Mucosa of gallbladder (tissue), 1 donor: Measurements from ENCODE around the gene EEPD1. TPM values are rescaled to one million over a fixed set of nuclear protein-coding genes. Genes with fewer than 3 reads are reported as not detected.

Experiments used
- DNase-seq: peaks from one replicate; pipeline ENCODE4 v3.0.0-alpha.2; 2020; ENCODE audit warnings: low spot score
- total RNA-seq: library from RNA; stranded (reverse); gene quantifications from one replicate; pipeline ENCODE4 v1.2.1, GENCODE V29; 2021
- donor health status: DM: no; HTN: no; CAD: no.

EEPD1 gene
- total RNA-seq, 1 donor from 2014 or later = 40.1 TPM

DNA sequence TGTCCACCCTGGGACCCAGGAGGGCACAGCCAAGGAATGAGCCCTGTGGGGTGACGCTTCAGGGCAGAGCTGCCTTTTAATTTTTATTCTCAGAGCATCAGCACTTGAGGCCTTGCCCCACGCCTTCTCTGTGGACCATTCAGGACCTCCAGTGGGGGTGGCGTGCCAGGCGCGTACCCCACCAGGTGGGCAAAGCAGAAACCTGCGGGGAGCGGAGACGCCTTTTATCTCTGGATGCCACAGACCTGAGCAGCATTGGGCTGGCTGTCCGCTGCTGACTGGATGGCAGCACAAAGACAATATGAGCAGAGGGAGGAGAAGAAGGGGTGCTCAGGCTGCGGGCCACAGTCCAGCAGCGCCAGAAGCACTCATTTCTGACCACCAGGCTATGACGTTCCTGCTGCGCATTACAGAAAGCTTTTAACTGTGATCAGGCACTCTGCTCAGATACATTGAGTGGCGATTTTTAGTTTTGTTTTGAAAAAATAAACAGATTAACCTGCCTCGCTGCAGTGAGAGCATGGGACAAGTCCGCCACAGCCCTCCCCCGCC, 146.2 kb downstream of the EEPD1 start:
- no peak for DNase-seq

DNA sequence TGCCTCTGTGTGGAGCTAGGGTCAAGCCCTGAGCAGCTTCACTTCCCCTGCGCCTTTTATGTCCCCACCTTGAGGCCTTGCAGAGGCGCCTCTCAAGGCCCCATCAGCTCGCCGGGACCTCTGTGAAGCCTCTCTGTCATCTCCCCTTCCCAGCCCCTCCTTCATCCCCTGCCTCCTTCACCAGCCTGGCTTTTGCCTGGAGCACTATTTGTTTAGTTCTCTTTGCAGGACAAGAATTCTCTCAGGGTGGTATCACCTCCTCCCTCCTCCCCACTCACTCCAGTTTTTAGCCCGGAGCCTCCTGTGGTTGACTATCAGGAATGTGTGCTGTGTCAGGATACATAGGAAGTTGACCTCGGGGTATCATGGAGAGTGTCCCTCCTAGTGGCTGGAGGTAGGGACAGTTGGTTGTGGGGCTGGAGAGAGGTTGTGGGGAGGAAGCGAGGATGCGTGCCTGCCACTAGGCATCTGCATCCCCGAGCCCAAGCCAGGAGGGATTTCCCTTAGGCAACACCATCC, 146.8 kb downstream of the EEPD1 start:
- DNase-seq = no peak

DNA sequence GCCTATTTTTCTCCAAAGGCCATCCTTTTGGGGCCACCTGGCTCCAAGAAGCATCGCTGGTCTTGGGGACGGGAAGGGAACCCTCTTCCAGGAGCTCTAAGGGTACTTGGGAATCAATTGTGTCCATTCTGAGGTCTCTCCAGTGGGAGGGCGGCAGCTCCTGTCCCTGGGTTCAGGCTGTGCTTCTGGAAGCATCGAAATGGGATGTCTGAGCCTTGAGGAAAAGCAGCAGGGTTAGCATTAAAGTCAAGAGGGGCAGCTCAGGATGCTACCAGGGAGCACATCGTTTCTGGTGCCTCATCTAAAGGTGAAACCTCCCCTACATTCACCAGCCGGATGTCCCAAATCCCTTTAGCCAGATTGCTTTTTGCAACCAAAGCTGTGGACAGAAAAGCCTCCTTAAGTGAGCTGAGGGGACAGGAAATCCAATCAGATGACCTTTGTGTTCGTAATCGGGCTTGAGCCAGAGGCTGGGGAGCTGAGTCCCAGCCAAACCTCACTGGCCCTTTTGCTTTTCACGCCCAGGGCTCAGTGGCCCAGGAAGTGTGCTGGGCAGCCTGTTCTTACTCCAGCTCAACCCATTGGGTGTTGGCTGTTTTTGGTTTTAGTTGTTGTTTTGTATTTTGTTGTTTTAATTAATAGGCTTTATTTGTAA, 147.8 kb downstream of the EEPD1 start:
- DNase-seq = no peak

DNA sequence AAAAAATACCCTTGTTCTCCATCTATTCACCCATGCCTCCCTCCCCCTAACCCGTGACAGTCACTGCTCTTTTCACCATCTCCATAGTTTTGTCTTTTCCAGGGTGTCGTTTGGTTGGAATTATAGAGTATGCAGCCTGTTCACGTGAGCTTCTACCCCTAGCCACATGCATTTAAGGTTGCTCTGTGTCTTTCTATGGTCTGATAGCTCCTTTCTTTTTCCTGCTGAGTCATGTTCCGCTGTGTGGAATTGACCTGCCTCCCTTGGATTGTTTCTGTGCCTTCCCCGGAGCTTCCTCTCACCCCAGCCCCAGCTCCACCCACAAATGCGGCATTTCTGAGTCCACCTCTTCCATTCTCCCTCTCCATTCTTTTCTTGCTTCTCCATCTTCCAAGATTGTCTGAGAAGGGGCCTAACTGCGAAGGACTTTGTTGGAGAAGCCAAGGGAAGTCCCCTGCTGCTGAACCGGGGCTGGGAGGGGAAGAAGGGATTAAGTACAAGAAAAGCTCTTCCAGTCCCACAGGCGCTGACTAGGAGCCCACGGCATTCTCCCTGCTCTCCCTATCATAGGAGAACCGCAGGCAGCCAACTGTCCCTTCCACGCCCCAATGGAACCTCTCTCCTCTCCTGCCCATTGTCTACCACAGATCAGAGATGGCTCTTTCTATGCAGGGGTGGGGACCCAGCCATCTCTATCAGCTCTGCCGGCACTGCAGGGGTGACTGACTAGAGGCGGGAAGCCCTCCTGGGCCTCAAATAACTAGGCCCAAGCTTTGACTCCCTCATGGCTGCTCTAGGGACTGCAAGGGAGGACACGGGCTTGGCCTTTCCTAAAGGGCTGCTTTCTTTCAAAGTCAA, 149.1 kb downstream of the EEPD1 start:
- no peak for DNase-seq

DNA sequence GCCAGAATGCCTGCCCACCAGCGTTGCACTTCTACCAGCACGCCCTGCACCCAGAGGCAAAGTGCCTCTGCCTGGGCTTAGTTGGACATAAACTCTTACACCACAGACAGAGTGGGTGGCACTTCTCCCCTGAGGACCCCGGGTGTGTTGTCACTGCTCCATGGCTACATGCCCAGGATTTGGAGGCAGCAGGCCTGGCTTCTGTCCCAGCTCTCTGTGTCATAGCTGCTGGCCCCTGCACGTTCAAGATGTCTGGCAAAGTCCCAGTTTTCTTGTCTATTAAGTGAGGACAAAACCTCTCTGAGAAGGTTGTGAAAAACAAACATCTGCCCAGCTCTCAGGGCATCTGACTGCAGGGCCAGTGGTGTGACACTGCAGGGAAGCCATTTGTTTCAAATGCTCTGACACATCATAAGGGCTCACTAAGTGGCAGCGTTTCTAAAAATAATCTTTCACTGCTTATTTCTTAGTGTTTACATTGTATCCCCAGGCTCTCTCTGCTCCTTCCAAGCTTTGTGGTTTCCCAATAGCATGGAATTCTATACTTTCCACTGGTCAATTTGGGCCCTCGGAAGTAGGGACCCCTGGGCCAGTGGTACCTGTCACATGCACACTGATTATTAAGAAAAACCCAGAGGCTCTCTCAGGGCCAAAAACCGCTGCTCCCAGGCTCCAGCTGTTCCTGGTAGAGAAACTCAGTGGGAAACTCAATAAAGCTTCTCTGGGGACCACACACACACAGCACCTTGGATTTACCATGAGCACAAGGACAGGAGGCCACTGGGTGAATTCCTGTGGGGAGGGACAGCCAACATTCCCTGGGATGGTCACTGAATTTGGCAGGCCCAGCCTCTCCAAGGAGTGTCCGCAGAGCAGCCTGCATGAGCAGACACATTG, 150.4 kb downstream of the EEPD1 start:
- DNase-seq = peak; percentile 83

DNA sequence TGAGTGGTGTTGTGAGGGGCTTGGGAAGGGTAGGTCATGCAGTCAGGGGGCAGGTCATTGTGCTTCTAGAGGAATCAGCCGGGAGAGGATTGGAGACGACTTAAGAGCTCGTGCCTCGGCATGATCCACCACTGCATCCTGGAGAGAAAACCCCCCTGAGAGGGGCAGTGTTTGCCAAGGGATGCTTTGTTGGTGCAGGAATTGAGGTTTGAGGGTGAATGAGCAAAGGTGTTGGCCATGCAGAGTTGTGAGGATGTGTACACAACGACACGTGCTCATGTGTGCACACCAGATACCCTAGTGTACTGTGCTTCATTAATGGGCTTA, 151.0 kb downstream of the EEPD1 start:
- no peak for DNase-seq

DNA sequence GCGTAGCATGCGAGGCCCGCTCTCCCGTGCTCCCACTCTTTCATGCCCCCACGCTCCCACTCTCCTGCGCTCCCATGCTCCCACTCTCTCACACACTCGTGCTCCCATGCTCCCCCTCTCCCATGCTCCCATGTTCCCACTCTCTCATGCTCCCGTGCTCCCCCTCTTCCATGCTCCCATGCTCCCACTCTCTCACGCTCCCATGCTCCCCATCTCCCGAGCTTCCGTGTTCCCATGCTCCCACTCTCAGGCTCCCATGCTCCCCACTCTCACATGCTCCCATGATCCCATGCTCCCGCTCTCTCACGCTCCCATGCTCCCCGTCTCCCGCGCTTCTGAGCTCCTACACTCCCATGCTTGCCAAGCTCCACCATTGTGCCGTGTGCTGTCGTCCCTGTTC, 152.2 kb downstream of the EEPD1 start:
- no peak for DNase-seq

DNA sequence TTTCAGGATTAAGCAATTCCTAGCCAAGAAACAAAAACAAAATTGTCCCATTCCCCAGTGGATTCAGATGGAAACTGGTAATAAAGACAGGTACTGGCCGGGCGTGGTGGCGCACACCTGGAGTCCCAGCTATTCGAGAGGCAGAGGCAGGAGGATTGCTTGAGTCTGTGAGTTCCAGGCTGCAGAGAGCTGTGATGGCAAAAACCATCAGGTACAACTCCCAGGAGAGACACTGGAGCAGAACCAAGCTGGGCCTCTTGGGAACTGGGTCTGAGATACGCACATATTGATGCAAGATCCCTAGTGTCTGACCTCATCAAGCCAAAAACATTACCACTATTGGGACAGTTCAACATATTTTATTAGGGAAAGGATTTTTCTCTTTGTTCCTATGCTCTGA, 152.6 kb downstream of the EEPD1 start:
- DNase-seq = no peak

DNA sequence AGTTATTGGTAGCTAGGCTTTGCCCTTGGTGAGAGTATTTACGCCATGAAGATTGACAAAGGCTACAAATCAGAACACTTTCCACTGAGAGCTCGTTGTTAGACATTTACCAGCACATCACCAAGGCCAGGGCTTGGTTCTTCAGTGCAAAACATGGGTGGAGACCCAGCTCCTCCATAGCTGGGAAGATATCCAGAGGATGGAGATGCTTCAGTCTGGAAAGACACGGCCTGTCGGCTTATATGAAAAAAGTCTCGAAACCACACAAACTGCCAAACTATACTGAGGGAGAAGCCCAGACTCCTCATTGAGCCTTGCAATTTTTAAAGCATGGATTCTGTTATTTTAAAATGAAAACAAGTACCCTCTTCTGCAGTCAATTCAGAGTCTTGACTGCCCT, 153.2 kb downstream of the EEPD1 start:
- DNase-seq = no peak

DNA sequence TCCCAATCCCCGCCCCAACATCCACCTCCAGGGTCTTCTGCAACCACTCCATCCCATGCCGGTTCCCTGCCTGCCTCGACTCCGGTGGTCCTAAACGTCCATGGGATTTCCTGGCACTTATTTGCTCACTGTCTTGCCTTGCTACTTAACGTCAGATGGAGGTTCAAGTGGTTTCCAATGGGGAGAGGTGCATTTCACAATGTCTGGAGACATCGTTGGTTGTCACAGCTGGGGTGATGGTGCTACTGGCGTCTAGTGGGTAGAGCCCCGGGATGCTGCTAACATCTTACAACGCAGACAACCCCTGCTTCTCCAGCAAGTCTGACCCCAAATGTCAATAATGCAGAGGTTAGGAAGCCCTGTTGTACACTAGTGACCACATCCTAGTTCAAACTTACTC, 153.7 kb downstream of the EEPD1 start:
- no peak for DNase-seq

DNA sequence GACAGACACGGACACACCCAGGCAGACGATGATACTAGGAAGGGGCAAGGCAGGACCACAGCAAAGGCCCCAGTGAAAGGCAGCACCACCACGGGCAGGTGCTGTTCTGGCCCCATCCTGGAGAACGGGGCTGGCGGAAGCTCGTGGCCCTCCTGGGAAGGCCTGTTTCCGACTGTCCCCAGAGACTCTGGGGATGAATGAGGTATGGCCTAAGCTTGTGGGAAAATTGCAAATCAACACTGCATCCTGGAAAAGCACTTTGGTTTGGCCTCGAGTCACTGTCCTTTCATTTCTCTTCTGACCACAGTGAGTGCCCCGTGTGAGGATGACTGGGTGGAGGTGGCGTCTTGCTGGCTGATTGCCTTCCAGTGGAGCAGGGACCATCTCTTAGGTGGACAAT, 155.0 kb downstream of the EEPD1 start:
- DNase-seq = no peak

DNA sequence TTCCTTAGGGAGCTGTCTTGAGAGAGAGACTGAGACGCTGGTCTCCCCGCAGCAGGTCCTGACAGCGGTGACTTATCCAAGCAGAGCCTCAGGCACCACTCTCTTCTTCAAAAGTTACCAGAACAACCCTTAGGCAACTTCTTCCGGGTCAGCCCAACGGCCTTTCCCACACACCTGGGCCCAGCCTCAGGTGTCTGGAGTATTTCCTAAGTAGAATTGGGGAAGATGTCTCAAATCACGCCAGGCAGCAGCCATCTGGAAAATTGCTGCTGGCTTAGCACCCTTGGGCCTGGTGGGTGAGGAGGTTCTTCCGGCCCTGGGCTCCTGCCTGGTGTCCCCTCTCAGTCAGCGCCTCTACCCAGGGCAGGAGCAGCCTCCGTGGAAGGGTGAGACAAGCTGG, 156.2 kb downstream of the EEPD1 start:
- DNase-seq = no peak

DNA sequence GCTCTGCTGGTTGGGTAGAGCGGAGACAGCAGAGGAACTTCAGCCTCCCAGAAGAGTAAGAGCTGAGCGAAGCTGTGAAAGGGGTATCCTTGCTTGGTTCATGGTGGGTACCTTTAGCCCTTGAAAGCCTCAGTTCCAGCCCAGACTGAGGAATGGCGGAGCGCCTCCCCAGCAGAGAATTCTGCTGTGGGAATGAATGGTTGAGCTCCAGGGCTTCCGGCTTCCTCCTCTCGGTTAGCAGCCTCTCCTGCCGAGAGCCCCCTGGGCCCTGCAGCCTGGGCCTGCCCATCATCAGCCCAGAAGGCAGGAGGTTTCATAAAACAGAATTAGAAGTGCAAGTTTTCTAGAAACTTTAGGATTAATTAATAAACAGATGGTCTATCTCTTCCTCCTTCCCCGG, 156.7 kb downstream of the EEPD1 start:
- no peak for DNase-seq

DNA sequence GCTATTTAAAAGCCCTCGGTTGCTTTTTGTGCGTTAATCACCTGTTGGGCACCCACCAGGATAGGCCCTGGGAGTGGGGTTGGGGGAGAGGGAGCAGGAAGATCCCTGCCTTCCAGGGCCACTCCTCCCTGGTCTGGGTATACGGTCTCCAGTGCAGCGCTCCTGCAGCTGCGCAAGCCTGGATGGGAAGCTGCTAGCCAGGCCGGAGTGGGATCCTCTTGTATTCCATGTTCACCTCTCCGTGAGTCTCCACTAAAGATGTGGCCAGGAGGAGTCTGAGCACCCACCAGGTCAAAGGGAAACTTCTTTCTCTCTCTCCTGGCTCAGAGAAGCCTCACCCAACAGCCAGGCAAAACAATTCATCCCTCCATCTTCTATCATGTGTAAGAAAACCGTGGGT, 157.8 kb downstream of the EEPD1 start:
- DNase-seq = no peak

DNA sequence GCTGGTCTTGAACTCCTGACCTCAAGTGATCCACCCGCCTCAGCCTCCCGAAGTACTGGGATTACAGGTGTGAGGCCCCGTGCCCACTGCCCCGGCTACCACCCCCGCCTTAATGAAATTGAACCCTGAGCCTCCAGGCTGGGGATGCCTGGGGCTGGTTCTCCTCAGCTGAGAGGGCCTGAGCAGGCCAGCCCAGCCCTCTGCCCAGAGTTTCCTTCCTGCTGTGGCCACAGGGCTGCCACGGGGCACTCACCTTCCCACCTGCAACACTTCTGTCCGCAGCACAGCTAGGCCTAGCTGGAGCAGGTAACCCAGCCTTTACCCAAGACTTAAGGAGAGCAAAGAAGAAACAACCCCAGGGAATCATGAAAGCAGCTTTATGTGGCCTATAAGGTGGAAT, 158.5 kb downstream of the EEPD1 start:
- DNase-seq = no peak

DNA sequence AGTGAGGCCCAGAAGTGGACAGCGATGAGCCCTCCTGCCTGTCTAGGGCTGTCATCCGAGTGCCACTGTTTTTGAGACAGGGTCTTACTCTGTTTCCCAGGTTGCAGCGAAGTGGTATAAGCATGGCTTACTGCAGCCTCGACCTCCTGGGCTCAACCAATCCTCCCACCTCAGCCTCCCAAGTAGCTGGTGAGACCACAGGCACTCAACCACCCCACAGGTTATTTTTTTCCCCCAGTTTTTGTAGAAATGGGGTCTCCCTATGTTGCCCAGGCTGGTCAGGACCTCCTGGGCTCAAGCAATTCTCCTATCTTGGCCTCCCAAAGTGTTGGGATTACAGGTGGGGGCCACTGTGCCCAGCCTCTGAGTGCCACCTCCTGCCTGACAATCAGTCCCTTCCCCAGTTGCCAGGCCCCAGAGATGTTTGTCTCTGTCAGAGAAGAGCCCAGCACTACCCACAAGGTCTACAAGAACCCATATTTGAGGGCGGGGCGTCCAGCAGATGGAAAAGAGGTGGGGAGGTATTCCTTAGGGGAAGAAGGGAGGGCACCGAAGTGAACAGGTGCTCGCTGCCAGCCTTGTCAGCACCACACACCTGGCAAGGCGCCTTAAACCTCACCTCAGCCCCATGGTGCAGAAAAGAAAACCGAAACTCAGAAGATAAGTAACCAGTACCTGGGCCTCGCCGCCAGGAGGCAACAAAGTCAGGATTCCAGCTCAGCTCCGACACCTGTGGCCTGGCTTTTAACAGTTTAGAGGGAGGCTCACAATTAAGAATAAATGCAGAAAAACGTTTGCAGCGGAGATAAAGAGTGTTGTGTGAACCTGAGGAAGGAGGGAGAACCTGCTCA, 159.2 kb downstream of the EEPD1 start:
- DNase-seq = no peak

DNA sequence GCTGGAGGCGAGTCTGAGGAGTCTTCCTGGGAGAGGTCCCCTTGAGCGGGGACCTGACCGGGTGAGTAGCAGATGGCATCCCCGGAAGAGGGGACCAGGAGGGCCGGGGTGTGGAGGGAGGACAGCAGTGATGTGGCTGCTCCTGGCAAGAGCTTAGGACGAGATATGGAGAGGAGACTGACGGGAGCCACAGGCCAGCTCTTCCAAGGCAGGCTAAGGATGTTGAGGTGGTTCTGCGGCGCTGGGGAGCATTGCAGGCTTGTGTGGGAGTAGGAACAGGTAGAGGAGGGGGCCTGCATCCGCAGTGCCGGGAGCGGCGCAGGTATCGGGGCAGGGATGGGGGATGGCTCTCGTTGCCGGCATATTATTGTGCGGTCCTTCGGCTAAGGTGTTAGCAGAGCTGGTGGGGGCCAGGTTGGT, 159.9 kb downstream of the EEPD1 start:
- DNase-seq = no peak

DNA sequence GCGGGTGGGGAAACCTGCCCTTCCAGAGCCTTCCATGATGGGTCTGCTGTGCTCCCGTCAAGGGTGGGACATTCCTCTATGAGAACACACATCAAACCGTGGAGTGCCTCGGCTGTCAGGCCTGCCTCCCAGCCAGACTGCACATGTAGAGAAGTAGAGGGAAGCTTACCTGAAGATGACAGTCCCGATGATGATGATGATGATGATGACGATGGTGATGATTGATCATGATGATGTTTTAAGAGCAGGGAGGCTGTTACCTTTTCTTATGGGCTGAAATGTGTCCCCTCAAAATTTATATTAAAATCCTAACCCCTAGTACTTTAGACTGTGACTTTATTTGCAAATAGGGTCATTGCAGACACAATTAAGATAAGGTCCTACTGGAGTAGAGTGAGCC, 160.6 kb downstream of the EEPD1 start:
- DNase-seq = no peak

DNA sequence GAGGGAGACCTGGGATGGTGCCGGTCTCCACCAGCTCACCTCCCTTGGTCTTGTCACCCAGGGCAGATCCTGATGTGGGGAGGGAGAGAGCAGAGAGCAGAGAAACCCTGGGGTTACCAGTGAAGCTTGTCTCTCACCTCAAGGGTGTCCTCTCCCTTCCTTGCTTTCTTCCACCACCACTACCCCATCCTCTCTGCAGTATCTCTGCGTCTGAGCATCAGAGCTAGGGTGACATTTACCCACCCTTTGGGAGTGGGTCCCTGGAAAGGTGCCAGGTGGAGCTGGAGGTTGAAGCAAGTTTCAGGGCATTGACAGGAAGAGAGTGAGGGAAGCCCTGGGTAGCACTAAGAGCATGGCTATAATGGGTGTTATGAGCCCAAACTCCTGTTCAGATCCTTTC, 161.4 kb downstream of the EEPD1 start:
- no peak for DNase-seq

DNA sequence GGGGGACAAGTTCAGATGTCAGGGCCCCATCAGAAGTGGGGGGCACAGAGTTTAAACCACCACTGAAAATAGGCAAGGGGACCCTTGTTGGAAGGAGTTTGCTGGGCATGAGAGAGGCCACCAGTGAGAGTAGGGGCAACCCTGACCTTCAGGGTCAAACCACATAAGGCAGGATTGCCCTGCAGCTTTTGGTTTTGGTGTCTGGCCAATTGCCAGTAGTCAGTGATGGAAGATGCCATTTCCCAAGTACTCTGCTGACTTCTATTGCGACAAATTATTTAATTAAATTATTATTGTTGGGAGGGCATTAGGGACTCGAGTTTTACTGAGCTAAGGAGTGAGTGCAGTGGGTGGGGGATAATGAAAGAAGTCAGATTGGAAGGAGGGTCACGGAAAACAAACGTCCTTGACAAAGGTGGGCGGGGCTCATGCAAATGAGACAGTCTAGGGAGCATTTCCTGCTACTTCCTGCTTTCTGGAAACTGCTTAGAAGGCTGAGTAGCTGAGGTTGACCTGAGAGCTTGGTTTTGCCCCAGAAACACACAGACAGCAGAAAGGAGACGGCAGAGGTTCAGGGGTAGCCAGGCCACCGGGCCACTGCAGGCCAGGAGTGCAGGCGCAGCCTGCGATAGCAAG, 162.4 kb downstream of the EEPD1 start:
- DNase-seq = no peak

DNA sequence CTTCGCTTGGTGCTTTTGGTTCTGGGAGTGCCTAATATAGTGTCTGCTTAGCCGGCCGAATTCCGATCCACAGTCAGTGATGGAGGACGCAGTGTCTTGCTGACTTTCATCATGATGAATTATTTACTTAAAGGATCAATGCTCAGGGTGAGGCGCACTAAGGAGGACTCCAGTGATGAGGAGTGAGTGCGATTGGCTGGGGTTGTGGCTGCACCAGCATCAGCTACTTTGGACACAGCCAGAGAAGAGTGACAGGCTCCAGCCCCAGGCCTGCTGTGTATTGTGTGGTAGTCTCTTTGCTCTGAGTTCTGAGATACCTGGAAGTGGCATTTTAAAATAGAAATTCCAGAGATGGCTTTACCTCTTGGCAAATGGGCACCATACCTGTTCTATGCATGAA, 163.3 kb downstream of the EEPD1 start:
- DNase-seq = peak; percentile 18
